Bronchial epithelial cell (primary cell): ENCODE measurements around the gene FAM124B. TPM values are rescaled to one million over a fixed set of nuclear protein-coding genes. Genes with fewer than 3 reads are reported as not detected.

Experiments
- DNase-seq: peaks from one replicate; pipeline ENCODE4 v3.0.0-alpha.2; 2010; ENCODE audit warnings: low read depth
- FAIRE-seq: peaks from 2 replicates; lab custom pipeline; 2011; peaks lifted over from hg19 to GRCh38; lab: Jason Lieb, UNC
- H3K27me3 ChIP-seq: 2 replicates; pipeline ENCODE4 v1.5.1; 2011; ENCODE audit warnings: low read length; ENCODE audit not compliant: control insufficient read depth, insufficient read depth
- H3K36me3 ChIP-seq: 2 replicates; pipeline ENCODE4 v1.5.1; 2011; ENCODE audit warnings: low read length; ENCODE audit not compliant: control insufficient read depth, insufficient read depth
- H3K4me3 ChIP-seq: 2 replicates; pipeline ENCODE4 v1.5.1; 2011; ENCODE audit warnings: mild to moderate bottlenecking, low read depth, low read length, control low read depth
- total RNA-seq: library from RNA; depleted of rRNA; stranded (reverse); fragments of >200 nt; gene quantifications from 2 replicates; pipeline ENCODE4 v1.2.1, GENCODE V29; 2014
- TF ChIP-seq, protein P1 (sequence below): IDR thresholded peaks from 2 replicates; pipeline ENCODE4 v1.5.1; 2011; ENCODE audit warnings: mild to moderate bottlenecking, moderate library complexity, low read length, control low read depth, inconsistent platforms; ENCODE audit not compliant: insufficient read depth, severe bottlenecking

FAM124B gene, protein sequence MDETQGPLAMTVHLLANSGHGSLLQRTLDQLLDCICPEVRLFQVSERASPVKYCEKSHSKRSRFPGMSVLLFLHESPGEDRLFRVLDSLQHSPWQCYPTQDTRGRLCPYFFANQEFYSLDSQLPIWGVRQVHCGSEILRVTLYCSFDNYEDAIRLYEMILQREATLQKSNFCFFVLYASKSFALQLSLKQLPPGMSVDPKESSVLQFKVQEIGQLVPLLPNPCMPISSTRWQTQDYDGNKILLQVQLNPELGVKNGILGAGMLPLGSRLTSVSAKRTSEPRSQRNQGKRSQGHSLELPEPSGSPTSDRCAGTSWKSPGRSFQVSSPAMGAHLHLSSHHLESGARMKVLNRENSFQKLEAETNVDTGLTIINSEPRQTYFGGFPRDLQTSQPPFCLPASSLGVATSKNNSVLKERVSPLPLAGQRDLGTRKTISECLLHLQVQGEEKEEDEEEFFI
- not detected in 2 replicates for total RNA-seq

DNA sequence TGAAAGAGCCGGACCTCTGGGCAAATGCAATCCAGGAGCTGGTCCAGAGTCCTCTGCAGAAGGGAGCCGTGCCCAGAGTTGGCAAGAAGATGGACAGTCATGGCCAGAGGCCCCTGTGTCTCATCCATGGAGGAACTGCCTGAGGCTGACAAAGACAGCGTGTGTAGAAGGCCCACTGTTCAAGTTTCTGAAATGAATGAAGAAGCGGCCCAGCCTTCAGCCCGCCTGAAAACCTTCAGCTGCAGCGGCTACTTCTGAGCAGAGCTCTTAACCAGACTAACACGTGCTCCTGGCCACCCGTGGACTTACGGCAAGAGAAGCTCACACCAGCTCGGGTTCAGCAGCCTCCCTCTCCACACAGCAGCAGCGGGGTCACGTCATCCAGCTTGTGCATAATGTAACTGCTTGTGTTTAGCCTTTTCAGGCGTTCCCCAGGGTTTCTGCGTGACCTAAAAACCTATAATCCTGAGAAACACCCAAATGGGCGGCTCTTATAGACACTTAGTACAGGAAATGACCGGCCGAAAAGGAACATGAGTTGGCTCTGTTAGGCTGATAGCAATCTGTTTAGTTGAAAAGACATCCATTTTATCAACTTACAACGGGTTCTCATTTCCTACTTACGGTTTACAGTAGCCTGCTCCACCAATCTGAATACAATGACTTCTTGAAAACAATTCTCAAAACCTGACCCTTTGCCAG lies at the start of gene FAM124B:
FAM124B (minus strand) TSS at position 467 of the 702 bp plus-strand sequence; CDS start at position 128, 339 bp downstream.
- H3K4me3 ChIP-seq: no peak within 1 kb of the TSS
- no peak for DNase-seq
- no peak for FAIRE-seq
- no peaks in the 10 kb centered on the region for H3K36me3 ChIP-seq
- TF ChIP-seq, protein P1, sequence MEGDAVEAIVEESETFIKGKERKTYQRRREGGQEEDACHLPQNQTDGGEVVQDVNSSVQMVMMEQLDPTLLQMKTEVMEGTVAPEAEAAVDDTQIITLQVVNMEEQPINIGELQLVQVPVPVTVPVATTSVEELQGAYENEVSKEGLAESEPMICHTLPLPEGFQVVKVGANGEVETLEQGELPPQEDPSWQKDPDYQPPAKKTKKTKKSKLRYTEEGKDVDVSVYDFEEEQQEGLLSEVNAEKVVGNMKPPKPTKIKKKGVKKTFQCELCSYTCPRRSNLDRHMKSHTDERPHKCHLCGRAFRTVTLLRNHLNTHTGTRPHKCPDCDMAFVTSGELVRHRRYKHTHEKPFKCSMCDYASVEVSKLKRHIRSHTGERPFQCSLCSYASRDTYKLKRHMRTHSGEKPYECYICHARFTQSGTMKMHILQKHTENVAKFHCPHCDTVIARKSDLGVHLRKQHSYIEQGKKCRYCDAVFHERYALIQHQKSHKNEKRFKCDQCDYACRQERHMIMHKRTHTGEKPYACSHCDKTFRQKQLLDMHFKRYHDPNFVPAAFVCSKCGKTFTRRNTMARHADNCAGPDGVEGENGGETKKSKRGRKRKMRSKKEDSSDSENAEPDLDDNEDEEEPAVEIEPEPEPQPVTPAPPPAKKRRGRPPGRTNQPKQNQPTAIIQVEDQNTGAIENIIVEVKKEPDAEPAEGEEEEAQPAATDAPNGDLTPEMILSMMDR: no peak
- no peaks in the 10 kb centered on the region for H3K27me3 ChIP-seq

DNA sequence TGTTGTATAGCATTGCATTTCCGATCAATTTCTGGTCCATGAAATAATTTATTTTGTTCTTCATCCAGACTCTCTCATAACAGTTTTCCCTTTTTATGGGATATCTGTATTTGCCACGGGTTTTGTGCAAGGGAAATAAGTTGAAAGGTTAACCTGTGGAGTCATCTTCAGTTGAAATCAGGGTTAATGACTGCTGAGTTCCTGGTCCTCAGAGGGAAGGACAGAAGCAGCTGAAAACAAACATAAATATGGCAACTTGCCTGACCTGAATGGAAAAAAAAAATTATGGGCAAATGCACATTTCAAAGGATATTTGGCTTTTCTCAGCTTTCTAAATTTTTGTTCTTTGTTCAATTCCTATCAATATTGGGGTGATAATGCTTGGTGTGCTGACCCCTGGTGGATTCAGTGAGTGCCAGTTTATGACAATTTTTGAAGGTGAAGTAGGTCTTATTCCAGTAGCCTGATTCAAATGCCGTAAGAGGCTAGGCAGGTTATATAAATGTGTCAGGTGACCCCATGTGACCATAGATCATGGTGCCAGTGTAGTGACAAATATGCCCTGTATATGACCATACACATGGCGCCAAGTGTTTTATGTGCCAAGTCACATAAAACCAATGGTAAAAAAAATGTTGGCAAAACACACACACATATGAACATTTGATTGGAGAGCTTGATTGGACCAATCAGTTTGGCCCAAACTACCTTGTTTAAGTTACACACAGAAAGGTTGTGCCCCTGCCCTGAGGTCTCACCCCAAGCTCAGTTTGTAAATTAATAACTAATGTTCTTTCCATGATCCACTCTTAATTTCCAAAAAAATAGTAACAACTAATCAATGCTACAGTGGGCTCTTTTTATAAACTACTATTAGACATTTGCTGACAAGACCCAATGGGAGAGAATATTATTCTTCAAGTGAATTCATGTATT lies 47.6 kb upstream of the FAM124B start:
- no peaks in the 10 kb centered on the region for H3K27me3 ChIP-seq
- DNase-seq: peak; percentile 43
- TF ChIP-seq, protein P1: peak; percentile 59
- H3K4me3 ChIP-seq: no peak overlapping the region
- FAIRE-seq: no peak
- H3K36me3 ChIP-seq: no peaks in the 10 kb centered on the region

DNA sequence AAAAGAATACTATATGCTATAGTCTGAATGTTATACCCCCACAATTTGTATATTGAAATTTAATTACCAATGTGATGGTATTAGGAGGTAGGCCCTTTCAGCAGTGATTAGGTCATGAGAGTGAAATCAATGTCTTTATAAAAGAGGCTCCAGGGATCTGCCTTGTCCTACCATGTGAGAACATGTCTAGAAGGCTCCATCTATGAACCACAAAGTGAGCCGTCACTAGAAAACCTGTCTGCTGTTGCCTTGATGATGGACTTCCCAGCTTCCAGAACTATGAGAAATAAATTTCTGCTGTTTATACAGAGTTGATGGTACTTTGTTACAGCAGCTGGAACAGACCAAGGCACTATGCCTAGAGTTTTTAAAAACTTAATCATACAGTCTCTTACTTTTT lies 46.3 kb upstream of the FAM124B start:
- FAIRE-seq (no peak), DNase-seq (peak; percentile 63)
- no peak overlapping the region for H3K4me3 ChIP-seq
- TF ChIP-seq, protein P1: no peak
- no peaks in the 10 kb centered on the region for H3K36me3 ChIP-seq
- H3K27me3 ChIP-seq: no peaks in the 10 kb centered on the region

DNA sequence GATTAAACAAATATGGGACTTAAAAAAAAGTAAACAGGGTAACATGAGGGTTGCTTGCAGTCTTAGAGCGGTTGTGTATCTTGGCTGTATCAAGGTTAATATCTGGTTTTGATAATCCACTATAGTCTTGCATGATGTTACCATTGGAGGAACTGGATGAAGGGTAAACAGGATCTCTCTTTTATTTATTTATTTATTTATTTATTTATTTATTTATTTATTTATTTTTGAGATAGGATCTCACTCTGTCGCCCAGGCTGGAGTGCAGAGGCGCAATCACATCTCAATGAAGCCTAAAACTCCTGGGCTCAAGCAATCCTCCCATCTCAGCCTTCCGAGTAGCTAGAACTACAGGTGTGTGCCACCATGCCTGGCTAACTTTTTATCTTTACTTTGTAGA lies 42.9 kb upstream of the FAM124B start:
- FAIRE-seq: no peak
- Histone ChIP-seq H3K4me3 (no peak overlapping the region), H3K36me3 (no peaks in the 10 kb centered on the region), H3K27me3 (no peaks in the 10 kb centered on the region)
- no peak for DNase-seq
- TF ChIP-seq, protein P1: no peak

DNA sequence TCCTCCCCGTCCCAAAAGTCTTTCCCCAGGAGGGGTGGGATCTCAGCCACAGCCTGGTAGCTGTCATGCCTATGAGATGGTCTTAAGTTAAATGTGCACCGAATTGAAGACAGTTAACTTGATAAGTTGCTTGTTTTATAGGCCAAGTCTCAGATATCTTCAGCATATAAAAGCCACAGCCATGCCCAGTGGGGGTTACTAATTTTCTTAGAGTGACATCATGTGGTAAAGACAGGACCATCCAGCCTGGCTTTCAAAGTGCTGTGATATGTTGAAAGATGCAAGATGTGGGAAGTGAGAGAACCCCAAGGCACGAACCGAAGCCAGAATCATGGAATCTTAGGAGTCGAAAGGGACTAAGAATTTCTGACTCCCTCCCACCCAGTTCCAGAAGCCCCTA lies 42.1 kb upstream of the FAM124B start:
- no peak overlapping the region for H3K4me3 ChIP-seq
- TF ChIP-seq, protein P1: no peak
- DNase-seq (no peak), FAIRE-seq (no peak)
- no peaks in the 10 kb centered on the region for H3K27me3 ChIP-seq
- no peaks in the 10 kb centered on the region for H3K36me3 ChIP-seq
